PFSK-1 (cell line): ENCODE data around the gene MCRIP2.

Experiments used
- FOXP2 ChIP-seq: optimal IDR thresholded peaks from 2 replicates; pipeline ENCODE3; 2011; ENCODE audit warnings: borderline replicate concordance, control low read depth, inconsistent platforms; ENCODE audit not compliant: insufficient read depth; ENCODE audit errors: extremely low read length, extremely low read depth
- POLR2AphosphoS5 ChIP-seq: IDR thresholded peaks from 2 replicates; pipeline ENCODE4 v1.6.1; 2012; ENCODE audit warnings: low read depth, mild to moderate bottlenecking, control low read depth, low read length, moderate library complexity
- SIN3A ChIP-seq: IDR thresholded peaks from 2 replicates; pipeline ENCODE4 v1.6.1; 2012; ENCODE audit warnings: mild to moderate bottlenecking, low read length, moderate library complexity, borderline replicate concordance; ENCODE audit not compliant: insufficient read depth
- TAF1 ChIP-seq: IDR thresholded peaks from 2 replicates; pipeline ENCODE4 v1.6.1; 2012; ENCODE audit warnings: low read length, control low read depth, borderline replicate concordance; ENCODE audit not compliant: insufficient read depth
- TF ChIP-seq, protein P1 (sequence below), 2 experiments: IDR thresholded peaks; 2 replicates each; pipeline versions ENCODE4 v1.6.1 to v1.8.0; 2011 to 2012; ENCODE audit warnings: low read depth in 2 of 2, low read length in 2 of 2, control low read depth in 1 of 2, inconsistent platforms in 1 of 2, mild to moderate bottlenecking in 1 of 2, moderate library complexity in 1 of 2; ENCODE audit not compliant: insufficient read depth in 1 of 2

Gene MCRIP2

DNA sequence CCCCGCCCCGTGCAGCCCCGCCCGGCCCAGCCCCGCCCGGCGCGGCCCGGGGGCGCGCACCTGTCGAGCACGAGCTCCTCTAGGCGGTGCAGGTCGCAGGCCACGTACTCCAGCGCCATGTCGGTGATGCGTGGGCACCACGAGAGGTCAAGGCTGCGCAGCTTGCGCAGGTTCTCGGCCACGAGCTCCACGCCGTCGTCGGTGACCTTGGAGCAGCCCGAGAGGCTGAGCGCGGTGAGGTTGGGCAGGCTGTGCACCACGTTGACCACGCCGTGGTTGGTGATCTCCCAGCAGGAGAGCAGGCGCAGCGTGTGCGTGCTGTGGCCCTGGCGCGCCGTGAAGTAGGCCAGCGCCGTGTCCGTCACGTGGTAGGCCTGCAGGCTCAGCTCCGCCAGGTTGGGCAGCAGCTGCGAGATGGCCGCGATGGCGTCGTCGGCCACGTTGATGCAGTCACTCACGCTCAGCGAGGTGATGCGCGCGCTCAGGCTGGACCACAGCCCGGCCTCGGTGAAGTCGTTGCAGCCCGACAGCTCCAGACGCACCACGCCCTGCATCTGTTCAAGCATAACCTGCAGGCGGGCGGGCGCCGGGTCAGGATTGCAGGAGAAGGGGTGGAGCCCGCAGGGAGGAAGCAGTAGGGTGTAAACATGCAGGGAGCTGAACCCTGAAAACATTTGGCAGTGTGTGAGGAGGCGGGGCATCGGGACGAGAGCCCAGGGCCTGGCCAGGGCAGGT lies 53.9 kb downstream of the MCRIP2 start:
- TF ChIP-seq, protein P1, sequence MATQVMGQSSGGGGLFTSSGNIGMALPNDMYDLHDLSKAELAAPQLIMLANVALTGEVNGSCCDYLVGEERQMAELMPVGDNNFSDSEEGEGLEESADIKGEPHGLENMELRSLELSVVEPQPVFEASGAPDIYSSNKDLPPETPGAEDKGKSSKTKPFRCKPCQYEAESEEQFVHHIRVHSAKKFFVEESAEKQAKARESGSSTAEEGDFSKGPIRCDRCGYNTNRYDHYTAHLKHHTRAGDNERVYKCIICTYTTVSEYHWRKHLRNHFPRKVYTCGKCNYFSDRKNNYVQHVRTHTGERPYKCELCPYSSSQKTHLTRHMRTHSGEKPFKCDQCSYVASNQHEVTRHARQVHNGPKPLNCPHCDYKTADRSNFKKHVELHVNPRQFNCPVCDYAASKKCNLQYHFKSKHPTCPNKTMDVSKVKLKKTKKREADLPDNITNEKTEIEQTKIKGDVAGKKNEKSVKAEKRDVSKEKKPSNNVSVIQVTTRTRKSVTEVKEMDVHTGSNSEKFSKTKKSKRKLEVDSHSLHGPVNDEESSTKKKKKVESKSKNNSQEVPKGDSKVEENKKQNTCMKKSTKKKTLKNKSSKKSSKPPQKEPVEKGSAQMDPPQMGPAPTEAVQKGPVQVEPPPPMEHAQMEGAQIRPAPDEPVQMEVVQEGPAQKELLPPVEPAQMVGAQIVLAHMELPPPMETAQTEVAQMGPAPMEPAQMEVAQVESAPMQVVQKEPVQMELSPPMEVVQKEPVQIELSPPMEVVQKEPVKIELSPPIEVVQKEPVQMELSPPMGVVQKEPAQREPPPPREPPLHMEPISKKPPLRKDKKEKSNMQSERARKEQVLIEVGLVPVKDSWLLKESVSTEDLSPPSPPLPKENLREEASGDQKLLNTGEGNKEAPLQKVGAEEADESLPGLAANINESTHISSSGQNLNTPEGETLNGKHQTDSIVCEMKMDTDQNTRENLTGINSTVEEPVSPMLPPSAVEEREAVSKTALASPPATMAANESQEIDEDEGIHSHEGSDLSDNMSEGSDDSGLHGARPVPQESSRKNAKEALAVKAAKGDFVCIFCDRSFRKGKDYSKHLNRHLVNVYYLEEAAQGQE (IDR thresholded peaks at IDR 0.05; ENCODE audit: insufficient read depth in 1 of 2, low read depth in 2 of 2, low read length in 2 of 2), result no peak
- no peak for TF ChIP-seq POLR2AphosphoS5
- TF ChIP-seq TAF1, result no peak
- TF ChIP-seq FOXP2, result no peak
- no peak for TF ChIP-seq SIN3A
